GM20000 (cell line): Measurements from ENCODE around the gene LGI2.

Experiments
- DNase-seq: peaks from one replicate; pipeline ENCODE4 v3.0.0; 2012; ENCODE audit warnings: low spot score
- TF ChIP-seq, protein P1 (sequence below): IDR thresholded peaks from 2 replicates; pipeline ENCODE4 v1.5.1; 2012; ENCODE audit warnings: mild to moderate bottlenecking, control low read depth; ENCODE audit errors: extremely low read depth, missing control alignments

LGI2 gene

DNA sequence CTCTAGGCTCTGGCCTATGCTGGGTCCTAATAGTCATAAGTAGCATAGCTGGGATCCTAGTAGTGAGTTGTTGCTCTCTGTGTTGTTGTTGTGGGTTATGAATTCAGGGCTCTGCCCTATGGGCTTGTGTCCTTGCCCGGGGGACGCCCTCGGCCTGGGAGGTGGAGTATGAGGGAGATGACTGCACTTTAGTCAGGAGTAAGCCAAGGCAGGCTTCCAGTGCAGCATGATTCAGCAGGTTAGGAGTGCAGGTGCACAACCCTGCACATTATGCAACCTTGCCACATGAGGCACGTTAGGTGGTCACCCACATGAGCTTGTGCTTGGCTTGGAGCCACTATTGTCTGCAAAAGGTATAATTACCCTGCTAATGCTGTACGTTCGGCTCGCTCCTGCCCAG is 59.6 kb downstream of the LGI2 start:
- TF ChIP-seq, protein P1, sequence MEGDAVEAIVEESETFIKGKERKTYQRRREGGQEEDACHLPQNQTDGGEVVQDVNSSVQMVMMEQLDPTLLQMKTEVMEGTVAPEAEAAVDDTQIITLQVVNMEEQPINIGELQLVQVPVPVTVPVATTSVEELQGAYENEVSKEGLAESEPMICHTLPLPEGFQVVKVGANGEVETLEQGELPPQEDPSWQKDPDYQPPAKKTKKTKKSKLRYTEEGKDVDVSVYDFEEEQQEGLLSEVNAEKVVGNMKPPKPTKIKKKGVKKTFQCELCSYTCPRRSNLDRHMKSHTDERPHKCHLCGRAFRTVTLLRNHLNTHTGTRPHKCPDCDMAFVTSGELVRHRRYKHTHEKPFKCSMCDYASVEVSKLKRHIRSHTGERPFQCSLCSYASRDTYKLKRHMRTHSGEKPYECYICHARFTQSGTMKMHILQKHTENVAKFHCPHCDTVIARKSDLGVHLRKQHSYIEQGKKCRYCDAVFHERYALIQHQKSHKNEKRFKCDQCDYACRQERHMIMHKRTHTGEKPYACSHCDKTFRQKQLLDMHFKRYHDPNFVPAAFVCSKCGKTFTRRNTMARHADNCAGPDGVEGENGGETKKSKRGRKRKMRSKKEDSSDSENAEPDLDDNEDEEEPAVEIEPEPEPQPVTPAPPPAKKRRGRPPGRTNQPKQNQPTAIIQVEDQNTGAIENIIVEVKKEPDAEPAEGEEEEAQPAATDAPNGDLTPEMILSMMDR: no peak
- DNase-seq: no peak

DNA sequence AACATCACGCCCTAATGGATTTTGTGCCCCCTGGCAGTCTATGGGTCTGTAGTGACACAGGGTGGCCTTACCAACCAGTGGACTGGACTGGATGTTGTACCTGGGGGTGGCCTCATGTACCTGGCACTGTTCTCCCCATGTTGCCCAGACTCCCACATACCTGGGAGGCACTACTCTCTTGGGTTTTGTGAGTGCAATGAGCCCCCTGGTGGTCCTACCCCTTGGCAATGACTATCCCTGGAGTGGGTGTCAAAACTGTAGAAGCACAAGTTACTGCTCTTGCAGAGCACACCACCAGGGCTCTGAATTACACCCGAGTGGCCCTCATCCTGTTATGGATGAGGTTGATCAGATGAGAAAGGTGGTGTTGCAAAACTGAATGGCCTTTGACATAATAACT is 60.1 kb downstream of the LGI2 start:
- TF ChIP-seq, protein P1: no peak
- DNase-seq: no peak

DNA sequence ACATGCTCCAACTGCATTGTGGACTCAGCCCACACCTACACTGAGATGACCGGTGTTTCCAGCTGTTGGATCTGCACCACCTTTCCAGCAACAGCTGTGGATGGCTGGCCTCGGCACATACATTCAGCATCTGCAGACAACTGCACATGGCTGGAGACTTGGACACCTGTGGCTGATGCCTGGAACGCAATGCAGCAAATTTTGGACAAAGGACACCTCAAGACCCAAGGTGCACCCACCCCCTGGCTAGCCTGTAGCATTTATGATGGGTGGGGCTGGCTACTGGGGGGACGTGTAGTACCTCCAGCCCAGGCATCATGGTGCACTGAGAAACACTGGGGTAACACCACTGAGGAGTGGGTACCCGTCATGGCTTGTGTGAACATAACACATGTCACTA is 60.6 kb downstream of the LGI2 start:
- TF ChIP-seq, protein P1: no peak
- DNase-seq: no peak

DNA sequence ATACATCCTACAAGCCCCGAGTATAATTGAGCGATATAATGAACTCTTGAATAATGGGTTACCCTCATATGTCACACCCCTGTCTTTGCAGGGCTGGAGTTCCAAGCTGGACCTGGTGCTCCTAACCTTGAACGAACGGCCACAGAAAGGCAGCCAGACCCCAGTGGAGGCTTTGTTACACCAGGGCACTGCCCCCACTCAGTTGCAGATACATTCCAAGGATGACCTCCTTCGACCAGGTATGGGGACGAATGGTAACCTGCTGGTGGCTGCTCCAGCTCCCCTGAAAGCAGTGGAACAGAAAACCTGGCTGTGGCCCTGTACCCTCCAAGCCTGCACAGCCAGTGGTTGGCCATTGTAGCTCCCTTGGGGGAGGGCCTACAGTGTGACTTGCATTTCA is 61.3 kb downstream of the LGI2 start:
- TF ChIP-seq, protein P1: no peak
- no peak for DNase-seq

DNA sequence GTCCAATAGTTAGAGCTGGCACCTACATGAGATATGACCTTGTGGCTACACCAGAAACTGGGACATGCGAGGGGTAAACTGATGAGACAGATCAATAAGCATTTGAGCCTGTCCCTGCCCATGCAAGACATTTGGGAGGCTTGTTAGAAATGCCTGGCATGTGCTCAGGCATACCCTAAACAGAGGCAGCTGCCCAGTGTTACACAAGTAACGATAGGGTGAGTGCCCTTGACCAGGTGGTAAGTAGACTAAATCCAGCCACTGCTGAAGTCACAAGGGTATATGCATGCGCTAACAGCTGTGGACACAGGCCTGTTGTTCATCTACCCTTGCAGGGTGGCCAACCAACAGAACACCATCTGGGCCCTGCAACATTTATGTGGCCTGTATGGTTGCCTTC is 61.8 kb downstream of the LGI2 start:
- TF ChIP-seq, protein P1: no peak
- DNase-seq: no peak

DNA sequence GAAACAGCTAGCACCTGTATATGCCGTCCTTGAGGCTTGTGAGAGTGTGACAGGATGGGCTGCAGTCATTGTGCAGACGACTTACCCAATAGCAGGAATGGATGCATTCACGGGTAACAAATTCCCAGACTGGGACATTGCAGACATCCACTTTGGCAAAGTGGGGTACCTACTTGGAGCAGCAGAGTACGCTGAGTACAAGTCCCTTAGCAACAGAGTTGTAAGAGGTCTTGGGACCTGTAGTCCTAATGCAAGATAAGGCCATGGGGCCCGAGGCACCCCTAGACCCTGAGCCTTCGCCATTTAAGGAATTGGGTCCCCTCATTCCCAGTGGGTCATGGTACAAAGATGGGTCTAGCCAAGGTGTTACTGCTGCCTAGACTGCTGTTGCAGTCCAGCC is 62.5 kb downstream of the LGI2 start:
- TF ChIP-seq, protein P1: no peak
- no peak for DNase-seq

DNA sequence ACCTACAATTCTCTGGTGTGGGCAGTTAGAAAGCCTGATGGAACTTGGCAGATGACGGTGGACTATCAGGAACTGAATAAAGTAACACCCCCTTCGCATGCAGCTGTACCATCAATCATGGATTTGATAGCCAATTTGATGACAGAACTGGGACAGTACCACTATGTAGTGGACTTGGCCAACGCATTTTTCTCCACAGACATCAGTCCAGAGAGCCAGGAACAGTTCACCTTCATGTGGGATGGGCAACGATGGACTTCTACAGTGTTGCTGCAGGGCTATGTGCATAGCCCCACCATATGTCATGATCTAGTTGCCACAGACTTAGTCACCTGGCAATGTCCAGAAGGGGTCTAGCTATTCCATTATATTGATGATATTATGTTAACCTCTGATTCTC is 63.4 kb downstream of the LGI2 start:
- no peak for DNase-seq
- TF ChIP-seq, protein P1: no peak
